GM12874 (cell line): ENCODE measurements around the gene FZD1.

ENCODE experiments used
- CTCF ChIP-seq: IDR thresholded peaks from 2 replicates; pipeline ENCODE4 v1.5.1; 2011; ENCODE audit warnings: low read depth, mild to moderate bottlenecking, control low read depth, low read length, moderate library complexity; ENCODE audit not compliant: insufficient read depth

Gene FZD1

GRCh38 chr7:91248996-91249395 lies 15.2 kb upstream of the FZD1 start:
- no peak for TF ChIP-seq CTCF

GRCh38 chr7:91249506-91250233 lies 14.6 kb upstream of the FZD1 start:
- TF ChIP-seq CTCF, result no peak

GRCh38 chr7:91250706-91251105 lies 13.5 kb upstream of the FZD1 start:
- no peak for TF ChIP-seq CTCF

- TF ChIP-seq CTCF, result no peak
These were observed 12.4 kb upstream of the FZD1 start for GRCh38 chr7:91251877-91252276.

- TF ChIP-seq CTCF, result no peak
These were observed 718 bp upstream of the FZD1 start for GRCh38 chr7:91263384-91264045.

GRCh38 chr7:91264924-91265681 lies 870 bp downstream of the FZD1 start:
- TF ChIP-seq CTCF, result no peak

GRCh38 chr7:91265693-91266066 lies 1.4 kb downstream of the FZD1 start:
- TF ChIP-seq CTCF, result no peak
